HepG2 (cell line): ENCODE data around the gene SOX9. TPM values are rescaled to one million over a fixed set of nuclear protein-coding genes. Genes with fewer than 3 reads are reported as not detected.

Experiments used
- ATAC-seq: fragments of 200-7000 bp; cut with Tn5 transposase; 3 replicates; pipeline ENCODE4 v1.9.1; 2020; ENCODE audit warnings: mild to moderate bottlenecking, moderate library complexity
- BruUV-seq: library from RNA; stranded (reverse); fragments of 400-500 nt; replicated peaks from 2 replicates; lab custom pipeline; 2021; lab: Mats Ljungman, UMichigan
- CTCF ChIA-PET: fragments of 300-600 bp; formaldehyde crosslinking; extraction: SDS; loops from one replicate; lab custom pipeline; 2021; ENCODE audit warnings: low total read pairs, inconsistent platforms, low intra/inter-chr PET ratio; lab: Yijun Ruan, JAX
- POLR2A ChIA-PET: fragments of 350-600 bp; sonication (Branson Sonifier 250); formaldehyde crosslinking; loops from one replicate; lab custom pipeline; 2020; ENCODE audit warnings: antibody characterized with exemption, inconsistent platforms; lab: Yijun Ruan, JAX
- DNase-seq: peaks from one replicate; pipeline ENCODE4 v3.0.0-alpha.2; 2015; ENCODE audit warnings: low spot score
- FAIRE-seq: peaks from 3 replicates; lab custom pipeline; 2011; peaks lifted over from hg19 to GRCh38; lab: Jason Lieb, UNC
- H2AFZ ChIP-seq: one replicate; pipeline ENCODE4 v1.6.1; 2011; ENCODE audit warnings: low read length, inconsistent platforms
- H3K27ac ChIP-seq: fragments of 300-600 bp; 3 replicates; pipeline ENCODE4 v1.8.0; 2011; ENCODE audit warnings: mixed run types, mild to moderate bottlenecking, mixed read lengths, low read length, inconsistent platforms; ENCODE audit not compliant: insufficient read depth; ENCODE audit errors: extremely low read length
- H3K27me3 ChIP-seq, 2 experiments: fragments of 200-600 bp in 1 of 2; 2 replicates in 1 of 2; 3 replicates in 1 of 2; pipeline versions ENCODE4 v1.6.0 to v1.8.0; 2011; ENCODE audit warnings: low read length in 2 of 2, mild to moderate bottlenecking in 2 of 2, moderate library complexity in 2 of 2, inconsistent platforms in 1 of 2; ENCODE audit not compliant: insufficient read depth in 2 of 2, control insufficient read depth in 1 of 2
- H3K36me3 ChIP-seq, 2 experiments: fragments of 200-600 bp in 1 of 2; replicated peaks in 1 of 2; 2 replicates in 1 of 2; 3 replicates in 1 of 2; pipeline versions ENCODE4 v1.5.1 to v1.8.0; 2011; ENCODE audit warnings: low read length in 2 of 2, inconsistent platforms in 1 of 2; ENCODE audit not compliant: insufficient read depth in 2 of 2, control insufficient read depth in 1 of 2
- H3K4me1 ChIP-seq: 2 replicates; pipeline ENCODE4 v1.5.1; 2012; ENCODE audit warnings: low read length, inconsistent platforms; ENCODE audit not compliant: insufficient read depth
- H3K4me2 ChIP-seq: 2 replicates; pipeline ENCODE4 v1.6.0; 2011; ENCODE audit warnings: low read depth, low read length, inconsistent platforms
- H3K4me3 ChIP-seq, 3 experiments: fragments of 200-600 bp in 1 of 3; sonication (generic), shearing (Covaris generic) in 1 of 3; replicated peaks in 1 of 3; 2 replicates each; pipeline ENCODE4 v1.5.1; 2011 to 2016; ENCODE audit warnings: low read length in 3 of 3, inconsistent platforms in 2 of 3, low read depth in 2 of 3, mild to moderate bottlenecking in 2 of 3, control low read depth in 1 of 3, mixed read lengths in 1 of 3; ENCODE audit not compliant: insufficient read depth in 1 of 3
- H3K79me2 ChIP-seq: one replicate; pipeline ENCODE4 v1.6.1; 2011; ENCODE audit warnings: low read length, inconsistent platforms; ENCODE audit not compliant: insufficient read depth
- H3K9ac ChIP-seq: 2 replicates; pipeline ENCODE4 v1.6.0; 2011; ENCODE audit warnings: mild to moderate bottlenecking, low read depth, low read length, inconsistent platforms; ENCODE audit not compliant: insufficient read depth
- H3K9me3 ChIP-seq: 2 replicates; pipeline ENCODE4 v1.5.1; 2012; ENCODE audit warnings: mild to moderate bottlenecking, low read length
- H4K20me1 ChIP-seq: 2 replicates; pipeline ENCODE4 v1.6.0; 2011; ENCODE audit warnings: inconsistent platforms, mild to moderate bottlenecking, low read length, moderate library complexity; ENCODE audit not compliant: insufficient read depth
- ARNT2 ChIP-seq: sonication (generic); formaldehyde crosslinking; IDR thresholded peaks from 2 replicates; pipeline ENCODE4 v1.8.0; 2022; ENCODE audit warnings: mild to moderate bottlenecking, low read depth, missing genetic modification reagents, moderate library complexity
- DMAP1 ChIP-seq: IDR thresholded peaks from 2 replicates; pipeline ENCODE4 v1.6.1; 2016
- FOXK2 ChIP-seq: fragments of 450-650 bp; IDR thresholded peaks from 2 replicates; pipeline ENCODE4 v1.6.1; 2016
- GABPB1 ChIP-seq: IDR thresholded peaks from 2 replicates; pipeline ENCODE4 v1.6.1; 2016; ENCODE audit warnings: mild to moderate bottlenecking, missing genetic modification reagents, moderate library complexity, missing compliant biosample characterization
- KLF16 ChIP-seq, 2 experiments: sonication (generic) in 1 of 2; formaldehyde crosslinking in 1 of 2; IDR thresholded peaks; 2 replicates each; pipeline versions ENCODE4 v1.6.1 to v1.8.0; 2016 to 2023; ENCODE audit warnings: missing genetic modification reagents in 2 of 2, missing compliant biosample characterization in 1 of 2
- MBNL3 ChIP-seq: fragments of 250-450 bp; sonication (Bioruptor Pico); conservative IDR thresholded peaks from 2 replicates; pipeline ENCODE4 v1.8.0; 2022; ENCODE audit warnings: mild to moderate bottlenecking, inconsistent platforms
- MTA1 ChIP-seq: sonication (generic); formaldehyde crosslinking; IDR thresholded peaks from 2 replicates; pipeline ENCODE4 v1.4.0; 2020; ENCODE audit warnings: missing genetic modification reagents, mild to moderate bottlenecking, borderline replicate concordance
- SAFB2 ChIP-seq: sonication (generic); formaldehyde crosslinking; IDR thresholded peaks from 2 replicates; pipeline ENCODE4 v1.5.1; 2020; ENCODE audit warnings: missing genetic modification reagents, low read depth, mild to moderate bottlenecking, borderline replicate concordance
- SP4 ChIP-seq: sonication (generic); formaldehyde crosslinking; IDR thresholded peaks from 2 replicates; pipeline ENCODE4 v1.8.1; 2023; ENCODE audit warnings: mild to moderate bottlenecking, missing genetic modification reagents
- SUZ12 ChIP-seq: fragments of 150-350 bp; IDR thresholded peaks from 2 replicates; pipeline ENCODE4 v1.6.1; 2014; ENCODE audit warnings: low read depth, low read length
- TARDBP ChIP-seq: sonication (generic); formaldehyde crosslinking; IDR thresholded peaks from 2 replicates; pipeline ENCODE4 v1.8.0; 2022; ENCODE audit warnings: mild to moderate bottlenecking, missing genetic modification reagents
- TCF12 ChIP-seq, 2 experiments: fragments of 450-650 bp in 1 of 2; sonication (generic) in 1 of 2; formaldehyde crosslinking in 1 of 2; IDR thresholded peaks; 2 replicates each; pipeline versions ENCODE4 v1.6.1 to v1.8.0; 2017 to 2022; ENCODE audit warnings: antibody characterized with exemption in 1 of 2, mild to moderate bottlenecking in 1 of 2, missing genetic modification reagents in 1 of 2, moderate library complexity in 1 of 2
- ZNF180 ChIP-seq: sonication (generic); formaldehyde crosslinking; IDR thresholded peaks from 2 replicates; pipeline ENCODE4 v1.4.0; 2020; ENCODE audit warnings: low read depth, missing genetic modification reagents, borderline replicate concordance
- ZNF546 ChIP-seq: sonication (generic); formaldehyde crosslinking; conservative IDR thresholded peaks from 2 replicates; pipeline ENCODE4 v1.8.1; 2023; ENCODE audit warnings: mild to moderate bottlenecking, missing genetic modification reagents
- ZNF749 ChIP-seq: sonication (generic); formaldehyde crosslinking; IDR thresholded peaks from 2 replicates; pipeline ENCODE4 v1.8.0; 2022; ENCODE audit warnings: mild to moderate bottlenecking, missing genetic modification reagents, moderate library complexity, borderline replicate concordance
- ZSCAN25 ChIP-seq: sonication (generic); formaldehyde crosslinking; IDR thresholded peaks from 2 replicates; pipeline ENCODE4 v1.8.0; 2022; ENCODE audit warnings: mild to moderate bottlenecking, missing genetic modification reagents
- WGBS: methylation state at CpG from one replicate; pipeline ENCODE4 v1.1.6; 2017; ENCODE audit warnings: low lambda C conversion rate; 5-methylcytosine and 5-hydroxymethylcytosine counted together
- in situ Hi-C: cut with HindIII; loops from 2 replicates; pipeline ENCODE4 v1.10.0; 2017; ENCODE audit warnings: low pct_unique_long_range_greater_than_20kb; ENCODE audit not compliant: extremely low pct_ligation_motif_present
- intact Hi-C: fragments of 100-400 bp; cut with micrococcal nuclease; formaldehyde crosslinking; loops from one replicate; pipeline ENCODE4 v1.10.0; 2022; ENCODE audit not compliant: unreplicated experiment
- polyA plus RNA-seq, 8 experiments: library from polyadenylated mRNA; depleted of rRNA in 3 of 8; stranded (reverse) in 7 of 8; unstranded in 1 of 8; fragments of >200 nt; fragmentation: Illumina TruSeq in 4 of 8; extraction: Trizol in 4 of 8; gene quantifications; 2 replicates each; pipeline versions ENCODE4 v1.2.1 to v1.2.3, GENCODE V29; 2011 to 2016; ENCODE audit warnings: low read depth in 4 of 8, missing spikeins in 1 of 8, mixed read lengths in 1 of 8; ENCODE audit not compliant: insufficient read depth in 1 of 8
- total RNA-seq, 5 experiments: library from RNA; depleted of rRNA; stranded (reverse); fragments of >200 nt; fragmentation: Illumina TruSeq; extraction: Trizol; gene quantifications; 2 replicates each; pipeline ENCODE4 v1.2.3, GENCODE V29; 2016; ENCODE audit warnings: low read depth in 1 of 5
- TF ChIP-seq, protein P1 (sequence below): IDR thresholded peaks from 2 replicates; pipeline ENCODE4 v1.6.1; 2012; ENCODE audit warnings: low read length, improper control_type of control experiment
- TF ChIP-seq, protein P2 (sequence below): sonication (generic); formaldehyde crosslinking; IDR thresholded peaks from 2 replicates; pipeline ENCODE4 v1.8.1; 2022; ENCODE audit warnings: mild to moderate bottlenecking, missing genetic modification reagents

The SOX9 gene
- total and polyA plus RNA-seq, 2 of the 13 experiments (the other 11 are each of a cell fraction or from before 2014, with no cell fraction given), result 16.1 to 27.6 TPM

DNA sequence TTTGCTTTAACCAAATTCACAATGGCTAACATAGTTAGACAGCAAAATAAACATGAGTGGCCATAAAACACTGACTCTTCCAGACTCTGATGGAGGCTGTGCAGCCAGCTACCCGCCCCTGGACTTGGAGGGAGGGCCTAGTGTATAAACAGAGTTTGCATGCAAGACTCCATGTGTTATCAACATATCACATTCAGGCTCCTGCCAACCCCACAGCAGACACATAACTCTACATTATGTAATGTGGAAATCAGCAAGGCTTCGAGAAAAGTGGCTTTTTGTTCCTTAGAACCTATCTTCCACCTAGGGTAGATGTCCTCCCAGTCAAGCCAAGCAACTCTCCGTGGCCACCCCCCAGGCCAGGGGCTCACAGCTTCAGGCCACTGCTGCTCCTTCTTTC is 19.3 kb upstream of the SOX9 start:
- 45% methylated on average over 3 of the region's 3 CpGs for WGBS
- Histone ChIP-seq H4K20me1 (no peaks in the 10 kb centered on the region), H3K9me3 (no peaks in the 10 kb centered on the region), H3K4me1 (peaks cover 10% of the 10 kb centered on the region), H3K9ac (no peak overlapping the region), H3K27ac (no peak overlapping the region), H3K4me2 (no peak overlapping the region), H3K36me3 (no peaks in the 10 kb centered on the region), H3K4me3 (no peak overlapping the region), H2AFZ (no peak overlapping the region)
- CTCF ChIA-PET, result no interaction called here
- BruUV-seq, result no TSS peak
- no peak for FAIRE-seq
- ATAC-seq, result no peak
- POLR2A ChIA-PET, result no interaction called here
- in situ Hi-C loops, result no loop called here
- no peak for DNase-seq
- no peak for TF ChIP-seq FOXK2
- no peak for TF ChIP-seq GABPB1 (CRISPR knock-in tag)
- TF ChIP-seq TARDBP (CRISPR knock-in tag), result no peak
- no peak for TF ChIP-seq KLF16 (CRISPR knock-in tag; IDR thresholded peaks at IDR 0.05)
- TF ChIP-seq TCF12 (IDR thresholded peaks at IDR 0.05), result no peak
- no peak for TF ChIP-seq TCF12 (CRISPR knock-in tag; IDR thresholded peaks at IDR 0.05)
- TF ChIP-seq ZNF546 (CRISPR knock-in tag), result no peak
- no peak for TF ChIP-seq DMAP1 (CRISPR knock-in tag)
- TF ChIP-seq, protein P1, sequence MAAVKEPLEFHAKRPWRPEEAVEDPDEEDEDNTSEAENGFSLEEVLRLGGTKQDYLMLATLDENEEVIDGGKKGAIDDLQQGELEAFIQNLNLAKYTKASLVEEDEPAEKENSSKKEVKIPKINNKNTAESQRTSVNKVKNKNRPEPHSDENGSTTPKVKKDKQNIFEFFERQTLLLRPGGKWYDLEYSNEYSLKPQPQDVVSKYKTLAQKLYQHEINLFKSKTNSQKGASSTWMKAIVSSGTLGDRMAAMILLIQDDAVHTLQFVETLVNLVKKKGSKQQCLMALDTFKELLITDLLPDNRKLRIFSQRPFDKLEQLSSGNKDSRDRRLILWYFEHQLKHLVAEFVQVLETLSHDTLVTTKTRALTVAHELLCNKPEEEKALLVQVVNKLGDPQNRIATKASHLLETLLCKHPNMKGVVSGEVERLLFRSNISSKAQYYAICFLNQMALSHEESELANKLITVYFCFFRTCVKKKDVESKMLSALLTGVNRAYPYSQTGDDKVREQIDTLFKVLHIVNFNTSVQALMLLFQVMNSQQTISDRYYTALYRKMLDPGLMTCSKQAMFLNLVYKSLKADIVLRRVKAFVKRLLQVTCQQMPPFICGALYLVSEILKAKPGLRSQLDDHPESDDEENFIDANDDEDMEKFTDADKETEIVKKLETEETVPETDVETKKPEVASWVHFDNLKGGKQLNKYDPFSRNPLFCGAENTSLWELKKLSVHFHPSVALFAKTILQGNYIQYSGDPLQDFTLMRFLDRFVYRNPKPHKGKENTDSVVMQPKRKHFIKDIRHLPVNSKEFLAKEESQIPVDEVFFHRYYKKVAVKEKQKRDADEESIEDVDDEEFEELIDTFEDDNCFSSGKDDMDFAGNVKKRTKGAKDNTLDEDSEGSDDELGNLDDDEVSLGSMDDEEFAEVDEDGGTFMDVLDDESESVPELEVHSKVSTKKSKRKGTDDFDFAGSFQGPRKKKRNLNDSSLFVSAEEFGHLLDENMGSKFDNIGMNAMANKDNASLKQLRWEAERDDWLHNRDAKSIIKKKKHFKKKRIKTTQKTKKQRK, result no peak
- TF ChIP-seq MTA1, result no peak
- TF ChIP-seq SAFB2, result no peak
- no peak for TF ChIP-seq SUZ12
- no peak for TF ChIP-seq MBNL3 (CRISPR knock-in tag)
- no peak for TF ChIP-seq SP4 (CRISPR knock-in tag)
- no peak for TF ChIP-seq ARNT2
- TF ChIP-seq, protein P2, sequence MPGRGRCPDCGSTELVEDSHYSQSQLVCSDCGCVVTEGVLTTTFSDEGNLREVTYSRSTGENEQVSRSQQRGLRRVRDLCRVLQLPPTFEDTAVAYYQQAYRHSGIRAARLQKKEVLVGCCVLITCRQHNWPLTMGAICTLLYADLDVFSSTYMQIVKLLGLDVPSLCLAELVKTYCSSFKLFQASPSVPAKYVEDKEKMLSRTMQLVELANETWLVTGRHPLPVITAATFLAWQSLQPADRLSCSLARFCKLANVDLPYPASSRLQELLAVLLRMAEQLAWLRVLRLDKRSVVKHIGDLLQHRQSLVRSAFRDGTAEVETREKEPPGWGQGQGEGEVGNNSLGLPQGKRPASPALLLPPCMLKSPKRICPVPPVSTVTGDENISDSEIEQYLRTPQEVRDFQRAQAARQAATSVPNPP (CRISPR knock-in tag), result no peak
- TF ChIP-seq ZSCAN25 (CRISPR knock-in tag), result no peak
- TF ChIP-seq ZNF180 (CRISPR knock-in tag), result no peak
- TF ChIP-seq ZNF749 (CRISPR knock-in tag), result no peak
- TF ChIP-seq, all 625 proteins: peak for 0
- no peaks in the 10 kb centered on the region for H3K27me3 ChIP-seq
- no peaks in the 10 kb centered on the region for H3K79me2 ChIP-seq
- intact Hi-C loops, result no loop called here
